GM21529 (cell line): Measurements from ENCODE around the gene TRAF3IP3.

Experiments
- ATAC-seq: cut with Tn5 transposase; IDR thresholded peaks from one replicate; pipeline ENCODE4 v1.9.1; 2021; ENCODE audit not compliant: unreplicated experiment

The TRAF3IP3 gene

DNA sequence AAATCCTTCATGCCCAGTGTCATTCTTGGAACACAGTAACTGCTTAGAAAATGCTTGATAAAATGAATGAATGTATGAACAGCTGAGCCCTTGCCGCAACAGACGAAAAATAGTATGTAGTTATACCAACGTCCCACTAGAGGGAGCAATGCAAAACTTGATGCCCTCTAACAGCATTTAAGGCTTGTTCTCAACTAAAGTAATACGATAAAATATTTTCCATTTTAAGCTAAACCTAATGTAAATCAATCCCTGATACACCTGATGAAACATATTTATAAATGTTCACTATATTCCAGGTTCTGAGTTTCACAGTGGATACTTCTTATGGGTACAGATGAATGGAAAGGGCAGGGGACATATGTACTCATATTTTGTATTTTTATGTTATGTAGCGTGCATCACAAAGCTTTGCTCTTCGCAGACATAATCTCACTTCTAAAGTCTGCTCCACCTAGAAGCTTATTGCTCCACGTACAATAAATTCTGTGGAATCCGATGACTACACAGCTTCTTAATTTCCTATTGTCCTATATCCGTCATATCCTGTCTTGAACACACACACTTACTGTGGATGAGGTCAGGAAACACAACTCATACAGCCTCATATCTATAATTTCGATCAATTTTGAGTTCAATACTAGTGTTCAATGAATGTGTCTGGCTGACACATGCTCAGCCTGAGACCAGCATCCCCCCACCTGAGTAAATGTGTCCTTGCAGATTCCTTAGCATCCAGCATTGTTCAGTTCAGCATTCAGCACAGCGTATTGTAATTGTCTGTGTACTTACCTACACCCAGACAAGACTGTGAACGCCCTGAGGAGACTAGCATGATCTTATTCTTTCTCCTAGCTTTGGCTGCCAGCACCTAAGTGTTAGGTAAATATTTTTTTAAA, 67.5 kb downstream of the TRAF3IP3 start:
- peak; percentile 37 for ATAC-seq

GRCh38 chr1:209825591-209826434, 70.0 kb downstream of the TRAF3IP3 start:
- ATAC-seq = no peak

GRCh38 chr1:209827384-209828262, 71.8 kb downstream of the TRAF3IP3 start, which contains the start of gene UTP25:
UTP25 (plus strand) TSS chr1:209827972; CDS start chr1:209828064, 92 bp downstream.
- ATAC-seq = peak; percentile 90

DNA sequence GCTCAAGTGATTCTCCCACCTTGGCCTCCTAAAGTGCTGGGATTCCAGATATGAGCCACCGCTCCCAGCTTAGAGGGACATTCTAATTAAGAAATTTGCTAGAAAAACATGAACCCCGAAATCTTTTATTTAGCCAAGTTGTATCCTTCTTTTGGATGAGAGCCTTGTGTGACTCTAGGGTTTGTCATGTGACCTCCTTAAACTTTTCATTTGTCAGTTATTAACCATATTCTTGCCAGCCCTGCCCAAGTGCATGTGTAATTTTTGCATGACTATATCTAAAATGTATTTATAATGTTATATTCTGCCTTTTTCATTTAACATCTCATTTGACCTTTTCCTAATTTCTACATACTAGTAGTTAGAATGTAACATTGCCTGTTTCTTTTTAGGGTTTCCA, 73.9 kb downstream of the TRAF3IP3 start:
- no peak for ATAC-seq

DNA sequence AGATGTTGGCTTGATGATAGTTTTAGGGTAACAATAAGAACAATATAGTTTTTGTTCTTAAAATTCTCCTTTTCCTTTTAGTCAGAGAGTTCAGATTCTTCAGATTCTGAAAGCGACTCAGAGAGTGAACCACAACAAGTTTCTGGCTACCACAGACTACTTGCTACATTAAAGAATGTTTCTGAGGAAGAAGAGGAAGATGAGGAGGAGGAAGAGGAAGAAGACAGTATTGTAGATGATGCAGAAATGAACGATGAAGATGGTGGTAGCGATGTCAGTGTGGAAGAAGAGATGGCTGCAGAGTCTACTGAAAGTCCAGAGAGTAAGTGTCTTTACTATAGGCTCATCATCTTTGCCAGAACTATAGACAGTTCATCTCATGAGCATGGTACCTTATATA, 74.9 kb downstream of the TRAF3IP3 start:
- no peak for ATAC-seq

GRCh38 chr1:209831615-209832014, 75.8 kb downstream of the TRAF3IP3 start:
- no peak for ATAC-seq
